ENCODE data around the gene NOD1.
"Not testable (repeated sequence)": the region's sequence is repeated elsewhere in the genome, so short reads cannot be mapped to it uniquely, and the experiment has no call there.

Gene NOD1

GRCh38 chr7:30412782-30413504, 65.6 kb downstream of the NOD1 start:
- DNase-seq = no peak

GRCh38 chr7:30411897-30412296, 66.7 kb downstream of the NOD1 start:
- no peak for DNase-seq

GRCh38 chr7:30411173-30411572, 67.4 kb downstream of the NOD1 start:
- DNase-seq = no peak

- DNase-seq = no peak
These were observed 71.7 kb downstream of the NOD1 start for GRCh38 chr7:30406664-30407425.

GRCh38 chr7:30405179-30405578, 73.4 kb downstream of the NOD1 start:
- no peak for DNase-seq

- DNase-seq = no peak
These were observed 75.1 kb downstream of the NOD1 start for GRCh38 chr7:30403477-30403876.

GRCh38 chr7:30396389-30396788, 82.2 kb downstream of the NOD1 start:
- no peak for DNase-seq

- no peak for DNase-seq
These were observed 82.9 kb downstream of the NOD1 start for GRCh38 chr7:30395676-30396075.

- no peak for DNase-seq
These were observed 86.8 kb downstream of the NOD1 start for GRCh38 chr7:30391806-30392205.

GRCh38 chr7:30390736-30391636, 87.6 kb downstream of the NOD1 start:
- DNase-seq = no peak

GRCh38 chr7:30389791-30390190, 88.8 kb downstream of the NOD1 start:
- DNase-seq = no peak

GRCh38 chr7:30382607-30383006, 96.0 kb downstream of the NOD1 start:
- DNase-seq = no peak

- DNase-seq = not testable (repeated sequence)
These were observed 97.8 kb downstream of the NOD1 start for GRCh38 chr7:30380824-30381223.

GRCh38 chr7:30380294-30380693, 98.3 kb downstream of the NOD1 start:
- DNase-seq = no peak

GRCh38 chr7:30379741-30380140, 98.8 kb downstream of the NOD1 start:
- no peak for DNase-seq

- no peak for DNase-seq
These were observed 99.5 kb downstream of the NOD1 start for GRCh38 chr7:30379131-30379530.

- DNase-seq = no peak
These were observed 100.3 kb downstream of the NOD1 start for GRCh38 chr7:30378275-30378674.
